Gastrocnemius medialis (tissue), 4 donors: ENCODE results near the gene TRIO. TPM values are rescaled to one million over a fixed set of nuclear protein-coding genes. Genes with fewer than 3 reads are reported as not detected.

ENCODE experiments used
- ATAC-seq, 2 donors: fragments of 150-250 bp; one replicate each; pipeline ENCODE4 v1.9.1; 2016
- DNase-seq, 2 donors: peaks; one replicate each; pipeline ENCODE4 v3.0.0-alpha.2; 2019
- H3K27ac ChIP-seq, 4 donors: fragments of 200-600 bp; sonication (generic); 1 replicate in 1 of 4; 2 replicates in 3 of 4; pipeline ENCODE4 v1.5.1; 2016 to 2018; ENCODE audit warnings: mild to moderate bottlenecking in 2 of 4, moderate library complexity in 1 of 4
- H3K27me3 ChIP-seq, 3 donors: fragments of 200-600 bp; sonication (generic) in 2 of 3; 1 replicate in 1 of 3; 2 replicates in 2 of 3; pipeline versions ENCODE4 v1.5.1 to v1.6.0; 2016 to 2019; ENCODE audit warnings: mild to moderate bottlenecking in 1 of 3, moderate library complexity in 1 of 3
- H3K36me3 ChIP-seq, 2 donors: fragments of 200-600 bp; sonication (generic) in 1 of 2; one replicate each; pipeline ENCODE4 v1.5.1; 2017 to 2018
- H3K4me1 ChIP-seq, 2 donors: fragments of 200-600 bp; sonication (generic) in 1 of 2; one replicate each; pipeline ENCODE4 v1.5.1; 2016 to 2017; ENCODE audit warnings: mild to moderate bottlenecking in 2 of 2
- H3K4me3 ChIP-seq, 4 donors: fragments of 200-600 bp; sonication (generic) in 3 of 4; 1 replicate in 1 of 4; 2 replicates in 3 of 4; pipeline ENCODE4 v1.5.1; 2016 to 2019; ENCODE audit warnings: mild to moderate bottlenecking in 2 of 4
- H3K9me3 ChIP-seq, 3 donors: fragments of 200-600 bp; sonication (generic) in 2 of 3; 1 replicate in 1 of 3; 2 replicates in 2 of 3; pipeline ENCODE4 v1.5.1; 2016 to 2019
- CTCF ChIP-seq, 5 experiments: fragments of 450-650 bp in 3 of 5; fragments of 200-600 bp in 2 of 5; sonication (generic) in 2 of 5; IDR thresholded peaks in 4 of 5; conservative IDR thresholded peaks in 1 of 5; 1 replicate in 4 of 5; 2 replicates in 1 of 5; pipeline ENCODE4 v1.5.1; 2016 to 2019; ENCODE audit warnings: antibody characterized with exemption in 5 of 5, mild to moderate bottlenecking in 3 of 5, moderate library complexity in 3 of 5
- POLR2A ChIP-seq, 2 donors: fragments of 450-650 bp; IDR thresholded peaks; one replicate each; pipeline ENCODE4 v1.6.1; 2017; ENCODE audit warnings: antibody characterized with exemption in 2 of 2, mild to moderate bottlenecking in 2 of 2, moderate library complexity in 2 of 2
- in situ Hi-C, 4 donors: fragments of 200-750 bp; cut with MboI; loops; one replicate each; pipeline versions ENCODE4 v1.15.0 to v1.8.0; 2017; ENCODE audit warnings: low sequenced_read_pairs in 4 of 4
- intact Hi-C: fragments of 100-400 bp; cut with DNase I; formaldehyde crosslinking; loops from one replicate; pipeline ENCODE4 v1.15.1; 2023; ENCODE audit warnings: low total_unique reads
- total RNA-seq, 4 donors: library from RNA; depleted of rRNA; stranded (reverse); fragments of >200 nt; gene quantifications; one replicate each; pipeline versions ENCODE4 v1.1.0 to v1.2.3, GENCODE V29; 2016

The TRIO gene
- total RNA-seq, 4 donors from 2014 or later: 31.5 to 57.5 (median 50.4) TPM

GRCh38 chr5:14414007-14414406 lies 270.9 kb downstream of the TRIO start:
- H3K9me3 ChIP-seq: no peaks in the 10 kb centered on the region
- no peak overlapping the region for H3K27ac ChIP-seq
- intact Hi-C loops: no loop called here
- ATAC-seq: no peak
- H3K27me3 ChIP-seq: no peaks in the 10 kb centered on the region
- H3K36me3 ChIP-seq: peaks cover 0 to 25% of the 10 kb centered on the region in 2 donors
- TF ChIP-seq CTCF (IDR thresholded peaks at IDR 0.05 in 4 of 5, conservative IDR thresholded peaks at IDR 0.05 in 1 of 5) (no peak), POLR2A (IDR thresholded peaks at IDR 0.05) (no peak)
- H3K4me3 ChIP-seq: no peak overlapping the region
- in situ Hi-C loops: no loop called here
- H3K4me1 ChIP-seq: no peaks in the 10 kb centered on the region
- DNase-seq: no peak

GRCh38 chr5:14414656-14415023 lies 271.5 kb downstream of the TRIO start:
- no peaks in the 10 kb centered on the region for H3K9me3 ChIP-seq
- DNase-seq (no peak), ATAC-seq (no peak)
- no peaks in the 10 kb centered on the region for H3K4me1 ChIP-seq
- in situ Hi-C loops (no loop called here), intact Hi-C loops (no loop called here)
- peaks cover 0 to 31% of the 10 kb centered on the region in 2 donors for H3K36me3 ChIP-seq
- TF ChIP-seq CTCF (IDR thresholded peaks at IDR 0.05 in 4 of 5, conservative IDR thresholded peaks at IDR 0.05 in 1 of 5): no peak
- TF ChIP-seq POLR2A (IDR thresholded peaks at IDR 0.05): no peak
- no peak overlapping the region for H3K4me3 ChIP-seq
- H3K27me3 ChIP-seq: no peaks in the 10 kb centered on the region
- no peak overlapping the region for H3K27ac ChIP-seq

GRCh38 chr5:14415024-14415697 lies 272.0 kb downstream of the TRIO start:
- ATAC-seq (no peak), DNase-seq (no peak)
- intact Hi-C loops: no loop called here
- peaks cover 0 to 3% of the 10 kb centered on the region in 2 donors for H3K4me1 ChIP-seq
- no peak overlapping the region for H3K4me3 ChIP-seq
- no peak overlapping the region for H3K27ac ChIP-seq
- H3K27me3 ChIP-seq: no peaks in the 10 kb centered on the region
- TF ChIP-seq POLR2A (IDR thresholded peaks at IDR 0.05) (no peak), CTCF (IDR thresholded peaks at IDR 0.05 in 4 of 5, conservative IDR thresholded peaks at IDR 0.05 in 1 of 5) (no peak)
- no peaks in the 10 kb centered on the region for H3K9me3 ChIP-seq
- in situ Hi-C loops: no loop called here
- H3K36me3 ChIP-seq: peaks cover 0 to 36% of the 10 kb centered on the region in 2 donors

- ATAC-seq (no peak), DNase-seq (no peak)
- H3K4me3 ChIP-seq: no peak overlapping the region
- no peaks in the 10 kb centered on the region for H3K9me3 ChIP-seq
- in situ Hi-C loops: no loop called here
- no peak overlapping the region for H3K27ac ChIP-seq
- TF ChIP-seq POLR2A (IDR thresholded peaks at IDR 0.05) (no peak), CTCF (IDR thresholded peaks at IDR 0.05 in 4 of 5, conservative IDR thresholded peaks at IDR 0.05 in 1 of 5) (no peak)
- peaks cover 0 to 37% of the 10 kb centered on the region in 2 donors for H3K36me3 ChIP-seq
- intact Hi-C loops: no loop called here
- no peaks in the 10 kb centered on the region for H3K27me3 ChIP-seq
- peaks cover 0 to 7% of the 10 kb centered on the region in 2 donors for H3K4me1 ChIP-seq
These were observed 272.5 kb downstream of the TRIO start for GRCh38 chr5:14415698-14416074.
